ENCODE measurements around the gene ZBTB46. TPM values are rescaled to one million over a fixed set of nuclear protein-coding genes. Genes with fewer than 3 reads are reported as not detected.
A peak's percentile ranks its signal among the peaks of the same experiment; 100 is the strongest.
"Not testable (repeated sequence)": the region's sequence is repeated elsewhere in the genome, so short reads cannot be mapped to it uniquely, and the experiment has no call there.

ZBTB46 gene
- total RNA-seq, result 17.4 TPM
- long read RNA-seq, full-length matches to known transcripts, result 6 of 50 reads
- long read RNA-seq, partial matches to known transcripts, result 13 of 50 reads
- long read RNA-seq, other reads (novel, unspliced or antisense), result 31 of 50 reads

- intact Hi-C loops (cut with DNase I), result no loop called here
Measured at GRCh38 chr20:63830841-63831588, at the start of gene ZBTB46. TSS of gene ZBTB46 (minus strand) at chr20:63831264. CDS start at chr20:63790757, 40,507 bp downstream.

GRCh38 chr20:63878899-63879663 is 48.0 kb upstream of the ZBTB46 start:
- intact Hi-C loops (cut with DNase I), result no loop called here
- no peak for DNase-seq (ENCODE audit: low spot score)

More at GRCh38 chr20:63830841-63831588, at the start of gene ZBTB46:
- no peak for DNase-seq (ENCODE audit: low spot score)

- intact Hi-C loops (cut with DNase I), result no loop called here
- DNase-seq (ENCODE audit: low spot score), result no peak
Measured at GRCh38 chr20:63877755-63878470, 46.8 kb upstream of the ZBTB46 start.

GRCh38 chr20:63876489-63877036 is 45.5 kb upstream of the ZBTB46 start:
- intact Hi-C loops (cut with DNase I), result no loop called here
- DNase-seq (ENCODE audit: low spot score), result no peak

GRCh38 chr20:63874241-63874640 is 43.2 kb upstream of the ZBTB46 start:
- DNase-seq (ENCODE audit: low spot score); intact Hi-C loops (cut with DNase I): not testable (repeated sequence)

- DNase-seq (ENCODE audit: low spot score), result peak; percentile 90
- intact Hi-C loops (cut with DNase I), result no loop called here
Measured at GRCh38 chr20:63873477-63873971, 42.5 kb upstream of the ZBTB46 start.

GRCh38 chr20:63868264-63868663 is 37.2 kb upstream of the ZBTB46 start:
- no peak for DNase-seq (ENCODE audit: low spot score)
- intact Hi-C loops (cut with DNase I), result loop anchor here (10.0 kb wide), 1 partner anchor 333 kb away; the partner anchor contains the start of gene PTK6

- intact Hi-C loops (cut with DNase I), result loop anchor here (10.0 kb wide), 1 partner anchor 332 kb away; the partner anchor contains the start of gene PTK6
- DNase-seq (ENCODE audit: low spot score), result not testable (repeated sequence)
Measured at GRCh38 chr20:63867042-63867441, 36.0 kb upstream of the ZBTB46 start.

- intact Hi-C loops (cut with DNase I), result loop anchor here (1.0 to 10.0 kb wide), 3 partner anchors 38 to 330 kb away; partner anchors contain the start of gene PTK6
- DNase-seq (ENCODE audit: low spot score), result peak; percentile 100
Measured at GRCh38 chr20:63864978-63865640, 34.0 kb upstream of the ZBTB46 start, which contains the start of gene TPD52L2. TSS of gene TPD52L2 (plus strand) at chr20:63865270. CDS start at chr20:63865366, 96 bp downstream.

GRCh38 chr20:63864545-63864977 is 33.5 kb upstream of the ZBTB46 start:
- DNase-seq (ENCODE audit: low spot score), result no peak
- intact Hi-C loops (cut with DNase I), result loop anchor here (1.0 to 10.0 kb wide), 3 partner anchors 37 to 330 kb away; partner anchors contain the start of gene PTK6

- intact Hi-C loops (cut with DNase I), result loop anchor here (1.0 to 10.0 kb wide), 3 partner anchors 37 to 329 kb away; partner anchors contain the start of gene PTK6
- DNase-seq (ENCODE audit: low spot score), result peak; percentile 95
Measured at GRCh38 chr20:63863798-63864544, 32.9 kb upstream of the ZBTB46 start.

GRCh38 chr20:63863021-63863797 is 32.1 kb upstream of the ZBTB46 start:
- intact Hi-C loops (cut with DNase I), result loop anchor here (5.0 to 10.0 kb wide), 2 partner anchors 36 to 328 kb away; partner anchors contain the start of gene PTK6
- no peak for DNase-seq (ENCODE audit: low spot score)

GRCh38 chr20:63861981-63862901 is 31.2 kb upstream of the ZBTB46 start:
- intact Hi-C loops (cut with DNase I), result loop anchor here (5.0 to 10.0 kb wide), 2 partner anchors 35 to 327 kb away; partner anchors contain the start of gene PTK6
- no peak for DNase-seq (ENCODE audit: low spot score)

GRCh38 chr20:63861365-63861934 is 30.4 kb upstream of the ZBTB46 start, which contains the start of gene ABHD16B:
TSS of gene ABHD16B (plus strand) at chr20:63861498. CDS start at chr20:63861541, 43 bp downstream.
- intact Hi-C loops (cut with DNase I), result loop anchor here (5.0 to 10.0 kb wide), 2 partner anchors 34 to 327 kb away; partner anchors contain the start of gene PTK6

More at GRCh38 chr20:63861365-63861934, 30.4 kb upstream of the ZBTB46 start, which contains the start of gene ABHD16B:
- no peak for DNase-seq (ENCODE audit: low spot score)
